ENCODE data around the gene ATF6B.

The ATF6B gene

DNA sequence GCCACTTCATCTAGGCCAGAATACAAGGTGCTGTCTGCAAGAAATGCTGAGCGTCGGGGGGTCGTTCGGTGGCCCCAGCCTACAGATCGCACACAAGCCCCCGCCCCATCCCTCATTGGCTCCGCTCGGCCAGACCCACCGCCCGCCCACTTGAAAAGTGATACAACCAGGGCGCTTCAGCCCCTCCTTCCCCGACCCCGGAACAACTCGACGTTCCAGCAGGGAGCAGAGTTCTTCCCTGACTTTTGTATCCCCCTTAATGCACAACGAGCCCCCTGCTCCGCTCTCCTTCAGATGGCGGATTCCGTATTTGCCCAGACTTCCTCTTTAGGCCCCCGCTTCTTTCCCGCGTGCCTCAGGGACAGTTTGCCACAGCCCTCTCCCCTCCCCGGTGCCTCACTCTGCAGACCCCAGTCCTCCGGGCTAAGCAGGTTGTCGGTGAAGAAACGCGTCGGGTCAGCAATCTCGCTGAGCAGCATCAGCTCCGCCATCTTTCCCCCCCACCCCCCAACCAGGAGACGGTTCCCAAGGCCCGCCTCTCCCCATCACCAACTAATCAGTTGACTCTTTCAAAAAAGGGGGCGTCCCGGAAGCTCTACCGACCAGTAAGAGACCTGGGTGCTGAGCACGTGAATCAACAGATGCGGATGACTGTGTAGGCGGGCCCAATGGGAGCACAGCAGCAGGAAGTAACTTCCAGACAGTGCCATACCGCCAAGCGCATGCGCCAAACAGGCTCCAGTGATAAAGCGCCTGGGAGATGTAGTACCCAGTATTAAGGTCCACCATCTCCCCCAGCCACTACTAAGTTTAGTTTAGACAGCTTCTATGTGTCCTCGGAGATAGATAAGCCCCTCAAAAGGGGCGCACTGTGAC, at the start of gene ATF6B:
Gene ATF6B, minus strand, starts transcription at position 530 of the 876 bp plus-strand sequence. Its CDS starts 39 bp downstream, at position 491.
- no peak for TF ChIP-seq RAD21 (IDR thresholded peaks at IDR 0.05; ENCODE audit: low read depth)
- TF ChIP-seq TAF1 (IDR thresholded peaks at IDR 0.05; ENCODE audit: low read depth), result peak; percentile 79
- TF ChIP-seq TCF12 (IDR thresholded peaks at IDR 0.05; ENCODE audit: low read depth), result 0 out of 2 replicates have a peak, but pooled peaks have one; percentile 41
- TF ChIP-seq, protein P1, sequence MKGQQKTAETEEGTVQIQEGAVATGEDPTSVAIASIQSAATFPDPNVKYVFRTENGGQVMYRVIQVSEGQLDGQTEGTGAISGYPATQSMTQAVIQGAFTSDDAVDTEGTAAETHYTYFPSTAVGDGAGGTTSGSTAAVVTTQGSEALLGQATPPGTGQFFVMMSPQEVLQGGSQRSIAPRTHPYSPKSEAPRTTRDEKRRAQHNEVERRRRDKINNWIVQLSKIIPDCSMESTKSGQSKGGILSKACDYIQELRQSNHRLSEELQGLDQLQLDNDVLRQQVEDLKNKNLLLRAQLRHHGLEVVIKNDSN (IDR thresholded peaks at IDR 0.05), result peak; percentile 95
- TF ChIP-seq FOXM1 (IDR thresholded peaks at IDR 0.05; ENCODE audit: borderline replicate concordance, low read depth), result peak; percentile 34; the same call in 1 of the 2 replicates
- TF ChIP-seq, protein P2, sequence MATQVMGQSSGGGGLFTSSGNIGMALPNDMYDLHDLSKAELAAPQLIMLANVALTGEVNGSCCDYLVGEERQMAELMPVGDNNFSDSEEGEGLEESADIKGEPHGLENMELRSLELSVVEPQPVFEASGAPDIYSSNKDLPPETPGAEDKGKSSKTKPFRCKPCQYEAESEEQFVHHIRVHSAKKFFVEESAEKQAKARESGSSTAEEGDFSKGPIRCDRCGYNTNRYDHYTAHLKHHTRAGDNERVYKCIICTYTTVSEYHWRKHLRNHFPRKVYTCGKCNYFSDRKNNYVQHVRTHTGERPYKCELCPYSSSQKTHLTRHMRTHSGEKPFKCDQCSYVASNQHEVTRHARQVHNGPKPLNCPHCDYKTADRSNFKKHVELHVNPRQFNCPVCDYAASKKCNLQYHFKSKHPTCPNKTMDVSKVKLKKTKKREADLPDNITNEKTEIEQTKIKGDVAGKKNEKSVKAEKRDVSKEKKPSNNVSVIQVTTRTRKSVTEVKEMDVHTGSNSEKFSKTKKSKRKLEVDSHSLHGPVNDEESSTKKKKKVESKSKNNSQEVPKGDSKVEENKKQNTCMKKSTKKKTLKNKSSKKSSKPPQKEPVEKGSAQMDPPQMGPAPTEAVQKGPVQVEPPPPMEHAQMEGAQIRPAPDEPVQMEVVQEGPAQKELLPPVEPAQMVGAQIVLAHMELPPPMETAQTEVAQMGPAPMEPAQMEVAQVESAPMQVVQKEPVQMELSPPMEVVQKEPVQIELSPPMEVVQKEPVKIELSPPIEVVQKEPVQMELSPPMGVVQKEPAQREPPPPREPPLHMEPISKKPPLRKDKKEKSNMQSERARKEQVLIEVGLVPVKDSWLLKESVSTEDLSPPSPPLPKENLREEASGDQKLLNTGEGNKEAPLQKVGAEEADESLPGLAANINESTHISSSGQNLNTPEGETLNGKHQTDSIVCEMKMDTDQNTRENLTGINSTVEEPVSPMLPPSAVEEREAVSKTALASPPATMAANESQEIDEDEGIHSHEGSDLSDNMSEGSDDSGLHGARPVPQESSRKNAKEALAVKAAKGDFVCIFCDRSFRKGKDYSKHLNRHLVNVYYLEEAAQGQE (IDR thresholded peaks at IDR 0.05; ENCODE audit: low read depth), result no peak
- no peak for TF ChIP-seq TEAD4 (IDR thresholded peaks at IDR 0.05)
- no peak for TF ChIP-seq NFIC (IDR thresholded peaks at IDR 0.05)
- TF ChIP-seq, protein P3, sequence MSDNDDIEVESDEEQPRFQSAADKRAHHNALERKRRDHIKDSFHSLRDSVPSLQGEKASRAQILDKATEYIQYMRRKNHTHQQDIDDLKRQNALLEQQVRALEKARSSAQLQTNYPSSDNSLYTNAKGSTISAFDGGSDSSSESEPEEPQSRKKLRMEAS (IDR thresholded peaks at IDR 0.05), result no peak; the same call in 1 of the 2 replicates
- TF ChIP-seq CREB1 (IDR thresholded peaks at IDR 0.05; ENCODE audit: low read depth), result peak; percentile 60; the same call in 1 of the 2 replicates
- TF ChIP-seq CEBPB (IDR thresholded peaks at IDR 0.05), result no peak
- no peak for TF ChIP-seq EP300 (IDR thresholded peaks at IDR 0.05; ENCODE audit: borderline replicate concordance)
- TF ChIP-seq EGR1 (IDR thresholded peaks at IDR 0.05), result peak; percentile 64
- peak; percentile 59; the same call in 1 of the 2 replicates for TF ChIP-seq ZBTB7A (IDR thresholded peaks at IDR 0.05; ENCODE audit: low read depth)
- peak; percentile 92 for TF ChIP-seq YY1 (IDR thresholded peaks at IDR 0.05; ENCODE audit: low read depth)

DNA sequence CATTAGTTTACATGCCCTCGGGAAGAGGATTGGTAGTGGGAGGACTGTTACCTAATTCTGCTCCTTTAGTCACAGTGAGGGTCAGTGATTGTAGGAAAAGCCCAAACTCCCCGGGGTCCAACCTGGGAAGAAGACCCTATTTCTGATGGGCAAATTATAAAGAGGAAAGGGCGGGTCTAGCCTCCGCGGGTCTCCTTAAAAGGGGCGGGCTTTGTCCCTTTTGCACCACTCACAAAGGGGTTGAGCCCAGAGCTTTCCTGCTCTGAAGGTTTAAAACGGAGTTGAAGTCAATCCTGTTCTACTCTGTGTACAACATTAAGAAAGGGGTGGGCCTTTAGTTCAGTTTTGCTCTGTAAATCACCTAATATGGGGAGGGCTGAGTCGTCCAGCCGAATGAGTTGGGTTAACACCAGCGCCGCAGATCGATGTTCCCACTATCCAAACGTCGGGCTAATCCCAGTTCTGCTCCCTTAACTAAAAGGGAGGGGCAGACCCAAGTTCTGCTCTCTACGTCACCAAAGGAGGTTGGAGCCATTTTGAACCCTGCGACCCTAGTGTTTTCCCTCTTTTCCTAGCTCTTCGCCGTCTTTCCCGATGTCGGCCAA, 49.2 kb upstream of the ATF6B start:
- TF ChIP-seq FOXM1 (IDR thresholded peaks at IDR 0.05; ENCODE audit: borderline replicate concordance, low read depth) (no peak), TCF12 (IDR thresholded peaks at IDR 0.05; ENCODE audit: low read depth) (peak; percentile 15; the same call in 1 of the 2 replicates), EP300 (IDR thresholded peaks at IDR 0.05; ENCODE audit: borderline replicate concordance) (no peak), ZBTB7A (IDR thresholded peaks at IDR 0.05; ENCODE audit: low read depth) (no peak), NFIC (IDR thresholded peaks at IDR 0.05) (no peak), YY1 (IDR thresholded peaks at IDR 0.05; ENCODE audit: low read depth) (peak; percentile 76), CREB1 (IDR thresholded peaks at IDR 0.05; ENCODE audit: low read depth) (peak; percentile 55; the same call in 1 of the 2 replicates), TAF1 (IDR thresholded peaks at IDR 0.05; ENCODE audit: low read depth) (peak; percentile 56), EGR1 (IDR thresholded peaks at IDR 0.05) (no peak), TEAD4 (IDR thresholded peaks at IDR 0.05) (no peak), CEBPB (IDR thresholded peaks at IDR 0.05) (no peak)
- TF ChIP-seq, protein P3 (IDR thresholded peaks at IDR 0.05), result no peak; the same call in 1 of the 2 replicates
- TF ChIP-seq, protein P1 (IDR thresholded peaks at IDR 0.05), result no peak

DNA sequence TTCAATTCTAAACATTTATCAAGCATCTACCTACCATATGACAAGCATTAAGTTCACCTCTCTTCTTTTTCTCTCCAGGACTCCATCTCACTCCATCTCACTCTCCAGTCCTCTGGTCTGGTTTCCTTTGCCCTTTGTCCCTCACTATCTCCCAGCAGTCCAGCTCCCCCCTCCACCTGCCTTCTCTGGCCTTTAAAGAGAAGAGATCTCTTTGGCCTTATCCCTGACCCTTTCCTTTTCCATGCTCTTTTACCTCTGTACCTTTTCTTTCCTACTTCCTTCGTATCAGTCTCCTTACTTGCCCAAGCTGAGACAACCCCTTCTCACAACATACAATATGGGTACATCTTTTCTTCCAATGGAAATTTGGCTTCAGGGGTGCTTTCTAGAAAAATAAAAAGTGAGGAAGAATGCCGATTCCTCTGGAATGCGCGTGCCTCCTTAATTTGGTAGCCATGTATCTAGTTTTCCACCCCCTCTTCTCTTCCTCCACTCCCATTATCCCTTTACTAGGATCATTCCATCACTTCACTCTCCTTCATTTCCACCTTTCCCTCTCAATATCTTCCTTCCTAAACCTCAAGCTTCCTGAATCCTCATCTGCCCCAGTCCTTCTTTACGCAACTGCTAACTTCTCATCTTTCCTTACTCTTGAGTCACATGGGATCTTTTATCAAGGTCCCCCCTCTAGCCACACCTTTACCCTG, 48.6 kb upstream of the ATF6B start:
- TF ChIP-seq ZBTB7A (IDR thresholded peaks at IDR 0.05; ENCODE audit: low read depth), result no peak
- TF ChIP-seq TAF1 (IDR thresholded peaks at IDR 0.05; ENCODE audit: low read depth), result no peak
- TF ChIP-seq EGR1 (IDR thresholded peaks at IDR 0.05), result no peak
- TF ChIP-seq YY1 (IDR thresholded peaks at IDR 0.05; ENCODE audit: low read depth), result no peak
- TF ChIP-seq CEBPB (IDR thresholded peaks at IDR 0.05), result peak; percentile 15; the same call in 1 of the 2 replicates
- TF ChIP-seq, protein P2 (IDR thresholded peaks at IDR 0.05; ENCODE audit: low read depth), result no peak
- TF ChIP-seq, protein P1 (IDR thresholded peaks at IDR 0.05), result 0 out of 2 replicates have a peak, but pooled peaks have one; percentile 7
- no peak for TF ChIP-seq RAD21 (IDR thresholded peaks at IDR 0.05; ENCODE audit: low read depth)
- no peak for TF ChIP-seq TCF12 (IDR thresholded peaks at IDR 0.05; ENCODE audit: low read depth)
- TF ChIP-seq CREB1 (IDR thresholded peaks at IDR 0.05; ENCODE audit: low read depth), result no peak
- TF ChIP-seq, protein P3 (IDR thresholded peaks at IDR 0.05), result no peak
